GM21717 (cell line): ENCODE data around the gene MOB3A.
"Not testable (repeated sequence)": the region's sequence is repeated elsewhere in the genome, so short reads cannot be mapped to it uniquely, and the experiment has no call there.

Experiments used
- ATAC-seq: cut with Tn5 transposase; IDR thresholded peaks from one replicate; pipeline ENCODE4 v1.9.1; 2021; ENCODE audit warnings: mild to moderate bottlenecking, moderate library complexity; ENCODE audit not compliant: unreplicated experiment

MOB3A gene

GRCh38 chr19:2035590-2035991 is 60.5 kb downstream of the MOB3A start:
- ATAC-seq, result no peak

DNA sequence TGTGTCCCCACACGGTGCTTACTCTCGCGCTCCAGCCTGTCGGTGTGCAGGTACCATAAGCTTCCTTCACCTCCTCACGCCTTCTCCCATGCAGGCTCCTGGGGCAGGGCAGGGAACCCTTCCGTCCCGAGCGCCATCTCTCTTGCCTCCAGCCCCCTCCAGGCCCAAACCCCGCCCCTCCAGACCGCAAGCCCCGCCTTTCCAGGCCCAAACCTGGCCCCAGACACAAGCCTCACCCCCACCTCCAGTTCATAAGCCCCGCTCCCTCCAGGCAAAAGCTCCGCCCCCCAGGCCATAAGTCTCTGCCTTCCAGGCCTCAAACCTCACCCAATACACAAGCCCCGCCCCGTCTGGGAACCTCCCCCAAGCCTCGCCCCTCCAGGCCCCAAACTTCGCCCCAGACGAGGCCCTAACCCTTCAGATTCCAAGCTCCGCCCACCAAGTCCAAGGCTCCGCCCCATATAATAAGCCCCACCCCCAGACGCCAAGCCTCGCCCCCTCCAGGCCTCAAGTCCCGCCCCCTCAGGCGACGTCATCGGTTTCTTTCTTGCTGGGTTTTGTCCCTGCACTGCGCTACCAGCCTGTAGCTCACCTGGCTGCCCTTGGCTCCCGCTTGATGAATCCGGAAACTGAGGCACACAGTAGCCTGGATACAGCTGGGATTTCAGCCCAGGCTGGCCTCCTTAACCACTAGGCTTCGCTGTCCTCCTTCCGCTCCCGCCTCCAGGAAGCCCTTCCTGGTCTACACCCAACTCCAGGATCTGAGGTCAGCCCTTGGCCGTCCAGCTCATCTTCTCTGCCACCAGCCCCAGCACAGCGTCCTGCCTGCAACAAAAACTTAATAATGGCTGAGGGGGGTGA is 61.2 kb downstream of the MOB3A start:
- no peak for ATAC-seq

GRCh38 chr19:2034253-2034652 is 61.9 kb downstream of the MOB3A start:
- ATAC-seq, result not testable (repeated sequence)

DNA sequence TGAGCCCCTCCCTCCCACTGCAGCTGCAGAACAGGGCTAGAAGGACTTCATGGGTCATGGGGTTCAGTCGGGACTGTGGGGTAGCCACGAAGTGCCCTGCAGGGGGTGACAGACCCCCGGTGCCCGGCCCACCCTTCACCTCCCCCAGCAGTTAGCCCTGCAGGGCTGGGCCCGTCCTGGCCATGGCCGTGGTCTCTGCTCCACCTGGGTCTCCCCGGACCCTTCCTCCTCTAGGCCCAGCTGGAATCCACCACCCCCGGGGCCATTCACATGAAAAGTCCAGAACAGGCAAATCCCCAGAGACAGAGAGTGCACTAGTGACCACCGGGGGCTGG is 62.3 kb downstream of the MOB3A start:
- no peak for ATAC-seq

DNA sequence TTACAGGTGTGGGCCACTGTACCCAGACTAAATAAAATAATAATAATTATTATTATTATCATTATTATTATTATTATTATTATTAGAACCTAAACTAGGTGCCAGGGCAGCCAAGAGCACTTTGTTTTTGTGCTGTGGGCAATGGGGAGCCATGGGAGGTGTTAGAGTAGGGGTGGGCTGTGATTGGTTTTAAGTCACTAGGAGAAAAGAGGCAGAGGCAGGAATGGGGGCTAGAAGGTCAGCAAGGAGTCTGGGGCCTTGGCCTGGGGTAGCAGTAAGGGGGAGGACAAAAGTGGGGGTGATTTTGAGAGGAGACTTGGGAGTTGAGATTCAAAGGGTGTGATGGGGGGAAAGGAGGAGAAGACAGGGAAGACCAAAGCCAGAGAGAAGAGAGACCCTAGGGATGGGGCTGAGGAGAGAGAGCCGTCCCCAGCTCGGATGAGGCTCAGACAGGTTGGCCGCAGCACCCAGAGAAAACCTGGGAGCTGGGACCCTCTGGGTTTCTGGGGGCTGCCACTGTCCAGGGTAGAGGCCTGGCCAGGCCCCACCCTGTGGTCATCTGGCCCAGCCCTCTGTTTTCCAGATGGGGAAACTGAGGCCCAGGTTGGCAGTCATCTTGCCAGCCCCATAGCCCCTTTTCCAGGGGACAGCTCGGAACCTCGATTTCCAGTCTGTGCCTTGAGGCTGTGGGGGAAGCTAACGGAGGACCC is 62.9 kb downstream of the MOB3A start:
- no peak for ATAC-seq

- ATAC-seq, result no peak
Measured at GRCh38 chr19:2032296-2032941, 63.7 kb downstream of the MOB3A start.

DNA sequence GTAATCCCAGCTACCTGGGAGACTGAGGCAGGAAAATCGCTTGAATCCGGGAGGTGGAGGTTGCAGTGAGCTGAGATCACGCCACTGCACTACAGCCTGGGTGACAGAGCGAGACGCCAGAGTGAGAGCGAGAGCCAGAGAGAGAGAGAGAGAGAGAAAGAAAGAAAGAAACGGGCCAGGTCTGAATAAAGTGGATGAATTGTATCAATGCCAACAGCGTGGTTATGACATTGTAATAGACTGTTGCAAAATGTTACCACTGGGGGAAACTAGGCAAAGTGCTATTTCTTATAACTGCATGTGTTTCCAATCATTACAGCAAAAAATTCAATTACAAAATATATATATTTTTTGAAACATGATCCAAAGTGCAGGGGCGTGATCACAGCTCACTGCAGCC is 68.8 kb downstream of the MOB3A start:
- ATAC-seq, result no peak

GRCh38 chr19:2026770-2027169 is 69.4 kb downstream of the MOB3A start:
- ATAC-seq, result no peak

- no peak for ATAC-seq
Measured at GRCh38 chr19:2022289-2022688, 73.8 kb downstream of the MOB3A start.

DNA sequence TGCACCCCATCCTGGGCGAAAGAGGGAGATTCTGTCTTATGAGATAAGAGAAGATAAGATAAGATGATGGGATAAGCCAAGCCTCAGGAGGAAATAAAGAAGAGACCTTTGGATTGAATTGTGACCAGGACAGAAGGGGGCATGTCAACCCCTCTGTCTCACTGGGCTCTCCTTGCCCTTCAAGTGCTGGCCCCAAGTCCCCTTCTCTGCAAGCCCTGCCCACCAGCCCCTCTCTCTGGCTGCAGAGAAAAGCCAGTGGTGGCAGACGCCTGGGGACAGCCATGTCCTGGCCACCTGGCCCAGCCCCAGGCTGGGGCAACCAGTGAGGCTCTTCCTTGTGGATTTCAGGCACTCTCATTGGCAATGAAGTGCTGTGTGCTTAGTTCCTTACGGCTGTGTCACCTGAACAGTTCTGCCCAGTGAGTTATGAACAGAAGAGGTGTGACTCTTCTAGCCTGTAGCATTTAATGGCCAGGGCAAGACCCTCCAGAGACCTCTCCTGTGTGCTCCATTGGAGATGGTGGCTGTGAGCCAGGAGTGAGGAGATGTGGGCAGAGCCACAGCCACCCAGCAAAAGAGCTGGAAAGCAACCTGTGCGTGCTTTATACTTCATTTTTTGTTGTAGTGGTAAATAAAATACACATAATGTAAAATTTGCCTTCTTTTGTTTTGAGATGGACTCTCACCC is 74.5 kb downstream of the MOB3A start:
- ATAC-seq, result no peak
